ENCODE measurements around the gene SPATA18. TPM values are rescaled to one million over a fixed set of nuclear protein-coding genes. Genes with fewer than 3 reads are reported as not detected.
A peak's percentile ranks its signal among the peaks of the same experiment; 100 is the strongest.

The SPATA18 gene
- polyA plus RNA-seq, 1 donor from 2014 or later = 0.40 TPM

DNA sequence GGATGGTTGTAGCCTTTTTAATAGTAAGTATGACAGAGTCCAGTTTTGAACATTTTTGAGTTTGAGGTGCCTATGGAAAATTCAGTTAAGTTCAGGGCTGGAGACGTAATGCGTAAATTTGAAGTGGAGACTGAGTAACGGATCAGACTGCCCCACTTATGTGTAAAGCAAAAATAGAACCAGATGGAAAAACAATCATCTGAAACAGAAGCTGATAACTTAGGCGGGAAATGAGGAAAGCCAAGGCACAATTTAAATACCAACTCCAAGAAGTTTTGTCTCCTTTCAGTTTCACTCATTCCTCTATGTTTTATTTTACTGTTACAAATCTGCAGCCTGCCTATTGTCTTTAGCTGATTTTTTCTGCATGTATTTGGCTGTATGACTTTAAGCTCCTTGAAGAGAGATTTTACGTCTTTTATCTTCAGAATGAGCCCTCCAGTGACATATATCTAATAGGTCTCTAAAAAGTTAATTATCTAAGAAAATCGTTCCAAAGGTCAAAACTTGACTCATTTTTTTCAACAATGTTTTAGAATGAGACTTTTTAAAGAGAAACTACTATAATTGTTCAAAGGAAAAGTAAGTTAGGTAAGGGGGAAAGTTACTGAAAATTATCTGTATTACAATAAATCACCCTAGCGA lies 14.1 kb upstream of the SPATA18 start:
- peaks cover 18 to 33% (median 24%) of the 10 kb centered on the region in 3 donors for H3K4me1 Mint-ChIP-seq

DNA sequence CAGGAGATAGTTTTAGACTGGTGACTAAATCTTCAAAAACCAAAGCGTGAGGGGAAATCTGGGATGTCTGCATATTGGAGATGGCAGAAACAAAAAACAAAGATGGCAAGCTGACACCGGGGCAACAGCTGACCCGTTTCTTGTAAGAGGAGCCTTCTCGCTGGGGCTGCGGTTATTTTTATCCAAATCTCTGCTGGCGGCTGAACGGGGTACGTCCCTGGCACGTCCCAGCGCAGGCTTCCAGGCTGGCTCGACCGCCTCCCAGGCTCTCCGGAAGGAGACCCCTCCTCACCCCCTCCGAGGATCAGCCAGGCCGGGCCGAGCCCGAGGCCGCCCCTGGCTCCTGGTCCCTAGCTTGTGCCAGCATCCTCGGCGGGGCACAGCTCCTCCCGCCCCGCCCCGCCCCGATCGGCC lies 13.4 kb upstream of the SPATA18 start:
- Mint-ChIP-seq H3K4me3 (peak overlapping the region; percentile 86 to 95 (median 88)), H3K27ac (no peak overlapping the region), H3K36me3 (no peaks in the 10 kb centered on the region), H3K4me1 (peaks cover 18 to 33% (median 24%) of the 10 kb centered on the region in 3 donors), H3K27me3 (peaks cover 5% of the 10 kb centered on the region), H3K9me3 (no peaks in the 10 kb centered on the region)

More for the DNA sequence above, 14.1 kb upstream of the SPATA18 start:
- Mint-ChIP-seq H3K4me3 (peak overlapping the region; percentile 86 to 95 (median 88)), H3K27ac (peak overlapping the region in 1 of 3 donors; percentile 21), H3K27me3 (peaks cover 2% of the 10 kb centered on the region), H3K36me3 (no peaks in the 10 kb centered on the region), H3K9me3 (no peaks in the 10 kb centered on the region)

DNA sequence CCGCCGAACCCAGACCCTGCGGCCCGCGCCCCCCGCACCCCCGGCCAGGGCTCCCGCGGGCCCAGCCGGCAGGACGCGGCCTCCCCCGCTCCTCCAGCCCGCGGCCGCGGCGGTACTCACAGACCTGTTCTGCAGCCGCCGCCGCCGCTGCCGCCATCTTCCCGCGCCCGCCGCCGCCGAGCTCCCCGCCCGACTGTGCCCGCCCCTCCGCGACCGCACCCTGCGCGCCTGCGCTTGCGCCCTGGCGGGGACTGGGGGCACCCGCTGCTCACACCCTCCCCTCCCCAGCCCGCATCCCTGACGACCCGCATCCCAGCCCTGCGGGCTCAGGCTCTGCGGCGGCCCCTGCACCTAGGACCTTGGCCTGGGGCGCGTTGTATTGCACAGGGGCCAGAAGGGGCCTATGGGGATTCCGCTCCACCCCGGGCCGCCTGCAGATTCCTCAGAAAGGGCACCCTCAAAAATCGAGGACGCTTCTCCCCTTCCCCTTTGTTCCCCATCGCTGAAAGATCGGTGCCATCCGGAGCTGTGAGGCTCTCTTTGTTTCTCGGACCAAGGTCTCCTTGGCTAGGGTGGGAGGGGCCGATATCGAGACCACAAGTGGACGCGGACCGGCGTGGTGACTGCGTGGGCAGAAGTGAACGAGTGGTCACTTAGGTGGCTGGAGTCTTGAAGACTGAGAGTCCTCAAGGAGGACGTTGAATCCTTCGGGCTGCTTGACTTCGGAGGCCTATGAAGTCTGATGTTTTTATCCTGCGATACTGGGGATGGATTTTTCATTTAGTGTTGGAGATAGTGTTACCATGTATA lies 12.8 kb upstream of the SPATA18 start, which contains the start of gene SGCB:
Gene SGCB (minus strand): TSS at position 197 of the 810 bp plus-strand sequence. CDS start 40 bp downstream, at position 157.
- Mint-ChIP-seq H3K36me3 (no peaks in the 10 kb centered on the region), H3K4me3 (peak within 1 kb of the TSS; percentile 86 to 95 (median 92)), H3K27ac (peak within 1 kb of the TSS in 1 of 3 donors; percentile 59), H3K4me1 (peaks cover 18 to 33% (median 24%) of the 10 kb centered on the region in 3 donors), H3K27me3 (peaks cover 9% of the 10 kb centered on the region), H3K9me3 (no peaks in the 10 kb centered on the region)

DNA sequence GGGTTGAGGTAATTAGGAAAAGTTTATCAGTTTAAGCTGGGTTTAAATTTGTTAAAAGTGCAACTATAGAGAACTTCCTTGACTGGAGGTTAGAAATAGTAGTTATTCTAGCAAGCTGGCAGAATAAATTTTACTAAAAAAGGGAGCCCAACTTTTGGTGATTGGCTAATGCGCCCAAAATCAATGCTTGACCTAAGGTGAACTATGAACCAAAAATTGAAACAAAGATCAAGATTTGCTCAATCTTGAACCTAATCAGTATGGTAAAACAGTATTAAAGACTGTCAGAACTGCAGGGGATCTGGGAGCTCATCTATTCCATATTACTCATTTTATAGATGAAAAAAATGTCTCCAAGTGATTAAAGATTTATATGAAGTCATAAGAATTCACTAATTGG lies 6.1 kb upstream of the SPATA18 start:
- Mint-ChIP-seq H3K4me3 (no peak overlapping the region), H3K9me3 (peaks cover 0 to 2% (median 0%) of the 10 kb centered on the region in 3 donors), H3K27me3 (peaks cover 22% of the 10 kb centered on the region), H3K36me3 (no peaks in the 10 kb centered on the region), H3K27ac (no peak overlapping the region), H3K4me1 (no peaks in the 10 kb centered on the region)

DNA sequence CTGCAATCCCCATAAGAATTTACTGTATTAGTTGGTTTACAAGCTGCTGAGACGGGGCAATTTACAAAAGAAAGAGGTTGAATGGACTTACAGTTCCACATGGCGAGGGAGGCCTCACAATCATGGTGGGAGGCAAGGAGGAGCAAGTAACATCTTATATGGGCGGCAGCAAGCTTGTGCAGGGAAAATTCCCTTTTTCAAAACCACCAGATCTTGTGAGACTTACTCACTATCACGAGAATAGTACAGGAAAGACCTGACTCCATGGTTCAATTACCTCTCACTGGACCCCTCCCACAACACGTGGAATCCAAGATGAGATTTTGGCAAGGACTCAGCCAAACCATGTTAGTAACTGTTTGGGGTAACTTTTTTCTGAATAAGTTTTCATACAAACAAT lies 1.8 kb upstream of the SPATA18 start:
- Mint-ChIP-seq H3K4me1 (peaks cover 4 to 24% (median 20%) of the 10 kb centered on the region in 3 donors), H3K27me3 (peaks cover 31% of the 10 kb centered on the region), H3K9me3 (peaks cover 0 to 2% (median 0%) of the 10 kb centered on the region in 3 donors), H3K36me3 (no peaks in the 10 kb centered on the region), H3K27ac (no peak overlapping the region), H3K4me3 (no peak overlapping the region)

DNA sequence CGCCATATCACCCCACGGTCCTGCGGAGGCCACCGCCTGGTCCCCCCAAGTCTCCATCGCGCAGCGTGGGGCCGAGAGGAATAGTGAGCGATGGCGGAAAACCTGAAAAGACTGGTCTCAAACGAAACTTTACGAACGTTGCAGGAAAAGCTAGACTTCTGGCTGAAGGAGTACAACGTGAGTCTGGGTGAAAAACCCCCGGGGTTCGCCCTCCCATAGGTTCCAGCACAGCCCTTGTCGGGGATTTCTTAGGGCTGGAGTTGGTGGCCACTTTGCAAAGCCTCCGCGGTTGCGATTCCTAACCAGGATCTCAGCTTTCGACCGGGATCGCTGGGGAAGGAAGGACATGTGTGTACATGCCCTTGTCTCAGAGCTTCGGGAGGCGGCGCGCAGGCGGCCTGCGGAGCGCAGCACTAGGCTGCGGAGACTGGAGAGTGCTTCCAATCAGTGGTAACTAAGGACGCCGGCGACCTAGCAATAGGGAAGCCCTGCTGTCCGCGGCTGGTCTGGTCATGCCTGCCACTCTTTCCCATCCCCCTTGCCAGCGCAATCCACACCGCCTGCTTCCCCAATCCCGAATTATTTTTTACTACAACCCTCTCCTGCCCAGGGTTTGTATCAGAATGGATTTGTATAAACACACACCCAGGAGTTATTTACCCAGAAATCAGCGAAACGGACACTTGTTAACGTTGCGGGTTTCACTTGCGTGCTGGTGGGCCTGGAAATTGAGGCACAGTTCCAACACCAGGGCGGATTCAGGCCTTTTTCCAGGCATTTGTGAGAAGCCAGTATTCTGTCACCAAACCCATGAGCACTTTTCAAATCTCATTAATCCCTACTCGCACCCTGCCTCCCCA lies 741 bp downstream of the SPATA18 start:
- Mint-ChIP-seq H3K4me1 (peaks cover 4 to 24% (median 20%) of the 10 kb centered on the region in 3 donors), H3K36me3 (no peaks in the 10 kb centered on the region), H3K9me3 (no peaks in the 10 kb centered on the region), H3K27me3 (peaks cover 36% of the 10 kb centered on the region), H3K4me3 (peak overlapping the region; percentile 84 to 93 (median 87)), H3K27ac (peak overlapping the region in 1 of 3 donors; percentile 6)

DNA sequence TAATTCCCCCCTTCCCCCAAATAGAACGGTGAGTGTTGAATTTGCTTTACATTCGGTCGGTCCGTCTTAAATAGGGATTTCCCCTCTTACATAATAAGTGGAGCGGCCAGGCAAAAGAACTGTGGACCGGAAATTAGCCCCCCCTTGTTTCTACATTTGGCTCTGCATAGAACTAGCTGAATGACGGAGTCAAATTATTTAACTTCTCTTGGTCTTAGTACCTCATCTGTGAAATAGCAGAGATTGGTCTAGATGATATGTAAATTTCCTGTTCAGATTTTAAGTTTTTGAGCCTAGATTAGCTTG lies 1.3 kb downstream of the SPATA18 start:
- no peaks in the 10 kb centered on the region for H3K9me3 Mint-ChIP-seq
- peak overlapping the region in 1 of 3 donors; percentile 3 for H3K27ac Mint-ChIP-seq
- H3K4me1 Mint-ChIP-seq = peaks cover 4 to 24% (median 20%) of the 10 kb centered on the region in 3 donors
- no peaks in the 10 kb centered on the region for H3K36me3 Mint-ChIP-seq
- peak overlapping the region; percentile 84 to 93 (median 87) for H3K4me3 Mint-ChIP-seq
- peaks cover 37% of the 10 kb centered on the region for H3K27me3 Mint-ChIP-seq

DNA sequence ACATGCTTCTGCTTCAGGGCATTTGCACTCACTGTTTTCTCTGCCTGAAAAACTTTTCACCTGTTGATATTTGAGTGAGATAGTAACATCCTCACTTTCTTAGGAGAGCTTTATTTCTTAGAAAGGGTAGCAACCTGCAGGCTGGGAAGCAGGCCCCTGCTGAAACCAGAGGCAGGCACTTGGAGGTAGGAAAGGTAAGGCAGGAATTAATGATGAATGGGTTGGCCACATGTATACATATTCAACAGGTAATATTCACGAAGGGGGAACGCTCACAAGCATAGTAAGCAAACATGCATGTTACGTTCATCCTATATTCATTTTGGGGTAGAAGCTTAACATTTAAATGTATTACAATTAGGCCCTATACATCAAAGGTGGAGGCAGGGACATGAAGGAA lies 3.1 kb downstream of the SPATA18 start:
- Mint-ChIP-seq H3K27me3 (peaks cover 32% of the 10 kb centered on the region), H3K9me3 (no peaks in the 10 kb centered on the region), H3K4me3 (no peak overlapping the region), H3K36me3 (no peaks in the 10 kb centered on the region), H3K27ac (no peak overlapping the region), H3K4me1 (peaks cover 4 to 24% (median 20%) of the 10 kb centered on the region in 3 donors)

DNA sequence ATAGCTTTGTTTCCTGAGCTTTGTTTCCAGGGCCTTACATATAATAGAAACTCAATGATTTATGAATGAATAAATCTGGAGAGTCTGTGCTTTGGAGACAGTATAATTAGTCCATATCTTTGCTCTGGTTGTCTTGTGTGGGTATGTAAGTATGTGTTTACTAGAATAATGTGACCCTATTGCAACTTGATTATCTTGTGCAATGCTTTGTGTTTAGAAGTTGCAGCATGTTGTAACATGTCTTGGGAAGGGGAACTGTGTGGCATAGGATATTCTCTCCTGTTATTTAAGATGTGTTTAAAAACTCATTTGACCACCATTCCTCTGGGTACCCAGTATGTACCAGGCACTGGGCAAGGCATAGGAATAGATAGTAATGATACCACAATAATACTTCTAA lies 6.1 kb downstream of the SPATA18 start:
- Mint-ChIP-seq H3K36me3 (no peaks in the 10 kb centered on the region), H3K27ac (no peak overlapping the region), H3K9me3 (no peaks in the 10 kb centered on the region), H3K4me3 (no peak overlapping the region), H3K27me3 (peaks cover 19% of the 10 kb centered on the region), H3K4me1 (peaks cover 0 to 13% (median 11%) of the 10 kb centered on the region in 3 donors)

DNA sequence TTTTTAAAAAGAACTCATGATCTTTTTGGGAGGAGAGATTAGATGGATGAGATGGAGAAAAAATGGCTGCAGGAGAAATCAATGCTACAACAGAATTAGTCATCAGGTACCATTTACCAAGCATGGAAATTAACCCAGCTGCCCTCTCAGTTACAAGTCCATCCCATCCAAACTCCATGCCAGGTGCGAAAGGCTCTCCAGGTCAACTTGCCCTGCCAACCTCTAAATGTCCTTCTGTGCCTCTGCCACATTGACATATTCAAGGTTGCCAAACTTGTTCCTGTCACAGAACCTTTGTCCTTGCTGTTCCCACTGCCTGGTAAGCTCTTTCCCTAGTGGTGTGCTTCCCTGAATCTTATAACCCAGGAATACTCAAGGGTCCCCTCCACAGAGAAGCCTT lies 7.2 kb downstream of the SPATA18 start:
- Mint-ChIP-seq H3K36me3 (no peaks in the 10 kb centered on the region), H3K9me3 (no peaks in the 10 kb centered on the region), H3K27ac (no peak overlapping the region), H3K4me3 (no peak overlapping the region), H3K27me3 (peaks cover 12% of the 10 kb centered on the region), H3K4me1 (peaks cover 0 to 4% (median 1%) of the 10 kb centered on the region in 3 donors)

DNA sequence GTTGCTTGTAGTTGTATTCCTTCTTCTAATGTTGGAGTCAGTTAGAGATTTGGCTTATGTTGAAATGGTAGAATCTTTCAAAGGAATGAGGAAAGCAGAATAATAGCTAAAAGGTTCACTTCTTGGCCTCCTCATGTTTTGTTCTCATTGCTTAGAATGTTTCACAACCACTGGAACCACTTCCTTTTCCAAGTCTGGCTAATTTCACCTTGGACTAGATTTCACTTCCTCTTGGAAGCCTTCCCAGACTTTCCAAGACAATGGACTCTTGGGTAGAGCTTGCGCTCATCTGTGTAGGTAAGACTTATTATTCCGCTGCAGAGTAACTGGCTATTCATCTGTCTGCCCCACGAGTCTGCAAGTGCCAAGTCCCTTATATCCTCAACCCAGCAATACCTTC lies 8.3 kb downstream of the SPATA18 start:
- Mint-ChIP-seq H3K36me3 (no peaks in the 10 kb centered on the region), H3K27me3 (peaks cover 8% of the 10 kb centered on the region), H3K4me3 (no peak overlapping the region), H3K9me3 (no peaks in the 10 kb centered on the region), H3K27ac (no peak overlapping the region), H3K4me1 (no peaks in the 10 kb centered on the region)

DNA sequence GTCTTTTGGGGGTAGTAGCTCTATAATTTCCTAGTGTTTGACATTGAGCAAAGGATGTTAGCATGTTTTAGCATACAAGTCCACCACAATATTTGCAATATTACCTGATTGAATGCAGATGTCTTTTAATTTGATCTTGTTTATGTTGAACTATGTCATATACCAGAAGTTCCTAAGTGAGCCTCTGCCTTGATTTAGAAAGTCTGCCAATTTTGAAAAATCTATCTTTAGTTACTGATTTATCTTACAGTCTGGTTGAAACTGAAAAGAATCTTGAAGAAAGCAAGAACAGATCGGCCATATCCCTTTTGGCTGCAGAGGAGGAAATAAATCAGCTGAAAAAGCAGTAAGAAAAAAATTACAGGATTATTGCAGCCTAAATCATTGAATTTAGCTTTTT lies 18.5 kb downstream of the SPATA18 start:
- H3K4me1 Mint-ChIP-seq = no peaks in the 10 kb centered on the region
- no peak overlapping the region for H3K27ac Mint-ChIP-seq
- H3K27me3 Mint-ChIP-seq = peaks cover 15% of the 10 kb centered on the region

DNA sequence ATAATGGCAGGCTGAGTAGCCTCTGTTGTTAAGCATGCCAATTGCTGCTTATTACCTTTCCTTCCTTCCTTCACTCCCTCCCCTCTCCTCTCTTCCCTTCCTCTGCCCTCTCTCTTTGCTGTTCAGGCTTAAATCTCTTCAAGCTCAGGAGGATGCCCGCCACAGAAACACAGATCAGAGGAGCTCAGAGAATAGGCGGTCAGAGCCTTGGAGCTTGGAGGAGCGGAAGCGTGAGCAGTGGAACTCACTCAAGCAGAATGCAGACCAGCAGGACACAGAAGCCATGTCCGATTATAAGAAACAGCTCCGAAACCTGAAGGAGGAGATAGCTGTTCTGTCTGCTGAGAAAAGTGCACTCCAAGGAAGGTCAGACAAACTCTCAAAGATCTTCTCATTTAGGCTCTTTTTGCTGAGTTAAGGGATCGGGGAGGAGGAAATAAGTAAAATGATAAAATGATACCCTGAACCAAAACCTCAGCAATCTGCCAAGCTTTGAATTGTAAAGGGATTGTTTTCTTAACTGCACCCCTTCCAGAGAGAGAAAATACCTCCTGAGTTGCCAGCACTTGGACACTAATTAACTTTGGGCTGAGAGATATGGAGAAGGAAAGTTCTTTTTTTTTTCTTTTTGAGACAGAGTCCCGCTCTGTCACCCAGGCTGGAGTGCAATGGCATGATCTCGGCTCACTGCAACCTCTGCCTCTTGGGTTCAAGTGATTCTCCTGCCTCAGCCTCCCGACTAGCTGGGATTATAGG lies 20.9 kb downstream of the SPATA18 start:
- H3K4me1 Mint-ChIP-seq = no peaks in the 10 kb centered on the region

More for the DNA sequence above, 18.5 kb downstream of the SPATA18 start:
- Mint-ChIP-seq H3K9me3 (peaks cover 0 to 5% (median 3%) of the 10 kb centered on the region in 3 donors), H3K4me3 (no peak overlapping the region), H3K36me3 (peaks cover 1% of the 10 kb centered on the region)

DNA sequence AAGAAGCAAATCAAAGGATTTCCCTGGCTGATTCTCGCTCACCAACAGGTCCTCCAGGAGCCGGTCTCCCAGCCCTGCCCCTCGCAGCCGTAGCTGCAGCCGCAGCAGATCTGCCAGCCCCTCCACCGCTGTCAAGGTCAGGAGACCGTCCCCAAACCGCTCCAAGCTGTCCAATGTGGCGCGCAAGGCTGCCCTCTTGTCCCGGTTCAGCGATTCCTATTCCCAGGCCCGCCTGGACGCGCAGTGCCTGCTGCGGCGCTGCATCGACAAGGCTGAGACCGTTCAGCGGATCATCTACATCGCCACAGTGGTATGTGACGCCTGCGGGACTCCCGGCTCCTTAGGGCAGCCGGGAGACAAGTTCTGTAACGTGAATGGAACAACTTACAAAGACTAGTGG lies 25.6 kb downstream of the SPATA18 start:
- Mint-ChIP-seq H3K4me3 (no peak overlapping the region), H3K27ac (no peak overlapping the region), H3K36me3 (no peaks in the 10 kb centered on the region), H3K9me3 (peaks cover 0 to 5% (median 0%) of the 10 kb centered on the region in 3 donors), H3K27me3 (peaks cover 10% of the 10 kb centered on the region), H3K4me1 (no peaks in the 10 kb centered on the region)

More for the DNA sequence above, 20.9 kb downstream of the SPATA18 start:
- Mint-ChIP-seq H3K9me3 (peaks cover 0 to 8% (median 3%) of the 10 kb centered on the region in 3 donors), H3K4me3 (no peak overlapping the region), H3K27ac (no peak overlapping the region), H3K36me3 (no peaks in the 10 kb centered on the region), H3K27me3 (peaks cover 18% of the 10 kb centered on the region)
